ENCODE measurements around the gene NCOR2. TPM values are rescaled to one million over a fixed set of nuclear protein-coding genes. Genes with fewer than 3 reads are reported as not detected.

The NCOR2 gene
- polyA plus RNA-seq, 1 donor: 74.0 TPM

DNA sequence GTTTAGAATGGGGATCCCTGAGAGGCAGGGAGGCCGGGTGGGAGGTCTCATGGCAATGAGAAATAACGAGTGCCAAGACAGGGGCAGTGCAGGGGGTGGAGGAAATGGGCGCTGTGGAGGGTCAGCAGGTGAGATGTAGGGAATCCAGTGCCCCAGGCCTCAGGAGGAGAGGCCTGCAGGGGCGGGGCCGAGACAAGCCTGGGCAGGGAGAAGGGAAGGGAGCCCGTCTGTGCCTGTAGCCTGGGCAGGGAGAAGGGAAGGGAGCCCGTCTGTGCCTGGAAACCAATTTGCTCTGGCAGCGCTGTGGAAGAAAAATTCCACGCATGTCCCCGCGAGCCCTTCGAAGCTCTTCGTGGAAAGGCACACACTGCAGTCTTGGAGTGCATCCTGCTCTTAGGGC lies 10.6 kb upstream of the NCOR2 start:
- no peak for DNase-seq

DNA sequence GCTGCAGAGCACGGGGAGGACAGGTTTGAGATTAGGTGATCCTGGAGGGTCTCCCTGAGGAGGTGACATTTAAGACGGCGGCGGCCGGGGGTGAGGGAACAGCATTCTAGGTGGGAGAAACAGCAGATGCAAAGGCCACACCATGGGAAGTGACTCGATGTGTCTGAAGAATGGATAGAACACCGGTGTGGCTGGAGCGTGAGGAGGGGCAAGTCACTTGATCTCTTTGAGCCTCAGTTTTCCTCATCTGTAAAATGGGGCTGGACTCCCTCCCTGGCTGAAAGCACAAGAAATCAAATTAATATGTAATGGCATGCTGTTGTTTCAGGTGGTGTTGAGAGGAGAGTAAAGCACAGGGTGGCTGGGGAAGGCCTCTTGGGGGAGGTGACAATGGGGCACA lies 10.0 kb upstream of the NCOR2 start:
- DNase-seq: no peak

DNA sequence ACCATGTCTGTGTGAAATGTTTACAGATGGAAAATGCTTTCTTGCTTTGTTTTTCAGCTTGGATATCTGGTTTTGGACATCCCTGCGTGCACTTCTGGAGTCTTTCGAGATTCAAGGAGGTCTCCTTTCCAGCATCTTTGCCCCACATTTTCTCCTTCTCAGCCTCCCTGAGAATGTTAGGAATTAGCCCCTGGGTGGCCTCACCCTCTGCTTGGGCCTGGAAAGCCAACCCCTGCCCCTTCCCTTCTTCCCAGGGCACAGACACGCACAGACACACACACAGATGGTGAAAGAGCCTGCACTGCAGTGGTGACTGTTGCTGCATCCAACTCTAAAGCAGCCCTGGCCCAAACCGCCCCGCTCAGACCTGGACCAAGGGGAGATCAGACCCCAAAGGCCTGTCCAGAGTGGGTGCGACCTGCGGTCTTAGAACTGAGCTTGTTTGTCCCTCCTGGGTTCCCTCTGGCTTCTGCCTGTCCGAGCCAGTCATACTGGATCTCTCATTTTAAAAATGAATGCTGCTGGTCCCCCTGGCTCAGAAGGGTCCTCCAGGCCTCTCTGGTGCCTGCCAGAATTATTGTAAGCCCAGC lies 8.7 kb upstream of the NCOR2 start:
- no peak for DNase-seq

DNA sequence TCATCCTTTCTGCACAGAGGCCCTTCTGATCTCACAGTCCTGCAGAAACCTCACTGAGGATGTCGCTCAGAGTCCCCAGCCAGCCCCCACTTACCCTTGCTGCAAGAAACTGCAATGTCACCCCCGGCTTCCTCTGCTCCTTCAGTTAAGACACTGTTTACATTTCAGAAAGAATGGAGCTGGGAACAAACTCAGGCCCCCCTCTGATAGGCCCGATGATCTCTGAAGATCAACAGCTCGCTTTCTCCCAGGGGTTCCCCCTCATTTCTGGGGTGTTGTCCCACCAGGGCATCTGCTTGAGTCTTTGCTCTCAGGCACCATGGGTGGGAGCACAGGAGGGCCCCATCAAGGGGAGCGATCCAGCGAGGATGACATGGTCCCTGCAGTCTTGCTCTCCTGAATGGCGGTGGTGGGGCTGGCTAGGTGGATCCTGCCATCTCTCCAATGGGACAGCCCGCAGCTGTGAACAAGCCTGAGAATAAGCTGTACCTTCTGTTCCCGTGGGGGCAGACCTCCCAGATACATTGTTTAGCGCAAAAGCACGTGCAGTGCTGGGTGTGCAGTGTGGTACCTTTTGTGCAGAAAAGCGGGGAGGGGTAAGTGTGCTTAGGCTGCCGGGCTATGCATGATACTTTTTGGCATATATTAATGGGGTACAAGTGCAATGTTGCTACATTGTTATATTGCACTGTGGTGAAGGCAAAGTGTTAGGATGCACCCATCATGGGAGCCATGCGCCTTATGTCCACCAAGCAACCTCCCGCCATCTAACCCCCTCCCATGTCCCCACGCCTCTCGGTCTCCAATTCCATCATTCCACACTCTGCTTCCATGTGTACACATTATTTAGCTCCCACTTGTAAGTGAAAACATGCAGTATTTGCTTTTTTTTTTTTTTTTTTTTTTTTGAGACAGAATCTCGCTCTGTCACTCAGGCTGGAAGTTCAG lies 6.7 kb upstream of the NCOR2 start:
- DNase-seq: no peak

DNA sequence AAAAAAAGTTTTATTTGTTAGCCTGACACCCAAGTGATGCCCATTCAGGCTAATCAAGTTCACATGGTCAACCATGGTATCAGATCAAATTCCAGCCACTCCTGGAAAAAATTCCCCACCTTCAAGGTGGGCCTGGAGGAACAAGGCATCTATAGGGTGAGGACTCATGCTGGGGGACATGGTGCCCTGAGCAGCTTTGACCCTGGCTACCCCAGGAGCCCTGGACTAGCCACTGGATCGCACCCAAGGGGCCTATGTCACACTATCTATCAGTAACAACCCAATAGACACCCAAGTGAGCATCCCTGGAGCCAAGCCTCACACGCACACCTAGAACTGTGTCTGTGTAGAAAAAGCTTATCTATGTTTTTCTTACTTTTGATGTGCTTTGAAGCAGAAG lies 4.1 kb upstream of the NCOR2 start:
- DNase-seq: no peak

DNA sequence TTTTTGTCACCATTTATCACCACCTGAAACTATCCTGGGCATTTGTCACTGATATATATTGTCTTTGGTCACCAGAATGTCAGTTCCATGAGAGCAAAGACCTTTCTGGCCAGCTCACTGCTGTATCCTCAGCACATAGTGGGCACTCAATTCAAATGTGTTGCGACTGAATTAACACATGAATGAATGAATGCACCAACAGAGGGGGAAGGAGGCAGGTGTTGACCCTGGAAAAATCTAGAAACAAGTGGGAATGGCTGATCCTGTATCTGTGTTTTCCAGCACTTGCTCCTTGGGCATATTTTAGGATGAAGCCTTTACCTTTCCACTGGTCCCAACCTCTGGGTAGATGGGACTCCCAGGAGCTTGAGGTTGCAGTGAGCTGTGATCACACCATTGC lies 3.4 kb upstream of the NCOR2 start:
- no peak for DNase-seq

DNA sequence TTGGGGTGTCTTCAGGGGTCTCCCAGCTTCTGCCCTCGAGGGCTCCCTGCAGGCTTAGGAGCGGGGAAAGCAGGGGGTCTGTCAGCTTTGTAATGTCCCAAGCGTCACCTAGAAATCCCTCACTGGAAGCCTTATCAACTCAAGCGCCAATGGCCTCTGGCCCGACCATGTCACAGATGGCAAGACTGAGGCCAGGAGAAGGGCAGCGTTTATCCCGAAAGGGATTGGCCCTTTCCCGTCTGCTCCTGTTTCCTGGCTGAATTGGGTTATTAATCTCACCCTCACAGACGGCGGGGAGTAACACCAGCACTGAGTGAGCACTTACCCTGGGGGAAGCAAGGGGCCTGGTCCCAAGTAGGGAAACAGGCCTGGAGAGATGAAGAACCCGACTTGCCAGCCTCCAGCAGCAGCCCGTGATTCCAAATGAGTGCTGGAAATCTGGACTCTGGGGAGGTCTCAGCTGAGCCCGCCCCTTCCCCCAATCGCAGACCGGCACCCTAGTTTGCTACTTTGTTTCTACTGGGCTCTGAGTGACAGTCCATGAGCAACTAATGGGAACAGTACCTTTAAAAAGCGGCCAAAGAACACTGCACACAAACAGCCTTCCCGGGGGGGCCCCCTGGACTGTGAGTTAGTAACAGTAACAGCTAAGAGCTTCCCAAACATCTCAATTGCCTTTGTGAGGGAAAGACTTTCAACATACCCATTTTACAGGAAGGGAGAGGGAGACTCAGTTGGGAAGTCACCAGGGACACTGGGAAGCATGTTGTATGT lies 2.1 kb upstream of the NCOR2 start:
- DNase-seq: no peak

DNA sequence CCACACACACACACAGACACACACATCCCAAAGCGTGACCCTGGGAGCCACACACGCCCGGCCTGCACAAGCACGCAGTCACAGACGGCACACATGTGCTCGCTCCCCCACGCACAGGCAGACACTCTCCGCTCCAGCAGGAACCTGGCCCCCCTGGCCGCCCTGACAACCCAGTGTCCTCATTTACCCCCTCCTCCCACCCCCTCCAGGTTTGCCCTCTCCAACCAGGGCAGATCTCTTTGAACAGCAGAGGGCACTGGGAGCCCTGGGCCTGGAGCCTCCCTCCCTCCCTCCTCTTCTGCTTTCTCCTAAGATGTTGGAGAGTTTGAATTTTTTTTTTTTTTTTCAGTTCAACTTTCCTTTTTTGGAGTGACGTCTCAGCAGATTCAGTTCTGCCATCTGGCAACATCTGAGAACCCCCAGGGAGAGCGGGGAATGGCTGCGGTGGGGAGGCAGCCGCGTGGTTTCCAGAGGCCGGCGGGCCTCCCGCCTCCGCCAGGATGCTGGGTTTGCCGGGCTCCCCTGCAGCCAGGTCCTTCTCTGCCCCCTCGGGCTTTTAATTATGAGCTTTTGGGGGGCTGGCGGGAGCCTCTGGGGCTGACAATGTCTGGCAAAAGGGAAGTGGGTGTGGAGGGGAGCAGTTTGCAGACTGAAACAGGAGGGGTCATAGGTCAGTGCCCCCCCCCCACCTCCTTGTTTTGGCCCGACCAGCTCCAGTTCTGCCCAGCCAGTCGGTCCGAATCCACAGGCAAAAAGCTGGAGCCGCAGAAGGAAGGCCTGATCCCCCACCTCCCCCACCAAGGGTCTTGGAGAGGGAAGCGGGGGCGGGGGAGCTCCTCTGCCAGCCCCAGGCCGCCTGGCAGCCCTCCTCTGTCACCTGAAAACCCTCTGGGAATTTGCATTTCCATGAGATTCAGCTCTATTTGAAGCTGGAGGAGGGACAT lies 1.3 kb upstream of the NCOR2 start:
- DNase-seq: no peak

DNA sequence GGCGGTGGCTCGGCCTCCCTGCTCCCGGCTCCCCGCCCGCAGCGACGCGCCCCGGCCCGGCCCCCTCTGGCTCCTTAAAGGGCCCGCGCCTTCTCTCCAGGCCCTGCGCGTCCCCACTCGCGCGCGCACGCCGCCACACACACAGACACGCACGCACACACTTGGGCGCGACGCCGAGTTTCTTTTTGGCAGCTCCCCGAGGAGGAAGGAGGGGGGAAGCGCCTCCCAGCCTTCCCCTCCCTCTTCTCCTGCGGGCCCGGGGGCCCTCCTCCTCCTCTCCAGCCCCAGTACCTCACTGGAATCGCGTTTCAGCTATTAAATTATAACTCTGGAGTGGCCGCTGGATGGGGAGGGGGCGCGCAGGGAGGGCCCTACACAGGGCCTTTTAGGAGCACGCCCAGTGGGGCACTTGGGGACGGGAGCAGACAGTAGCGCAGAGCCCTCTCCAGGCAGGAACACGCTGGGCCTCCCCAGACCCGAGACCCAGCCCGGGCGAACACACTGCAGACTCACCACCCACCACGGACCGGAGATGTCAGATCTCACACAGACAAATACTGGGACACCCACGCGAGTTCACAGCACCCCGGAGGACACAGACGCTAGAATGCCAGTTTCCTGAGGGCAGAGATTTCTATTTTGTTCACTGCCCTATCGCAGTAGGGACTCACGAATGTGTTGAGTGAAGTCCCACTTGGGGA lies 411 bp upstream of the NCOR2 start:
- DNase-seq: peak; percentile 88

DNA sequence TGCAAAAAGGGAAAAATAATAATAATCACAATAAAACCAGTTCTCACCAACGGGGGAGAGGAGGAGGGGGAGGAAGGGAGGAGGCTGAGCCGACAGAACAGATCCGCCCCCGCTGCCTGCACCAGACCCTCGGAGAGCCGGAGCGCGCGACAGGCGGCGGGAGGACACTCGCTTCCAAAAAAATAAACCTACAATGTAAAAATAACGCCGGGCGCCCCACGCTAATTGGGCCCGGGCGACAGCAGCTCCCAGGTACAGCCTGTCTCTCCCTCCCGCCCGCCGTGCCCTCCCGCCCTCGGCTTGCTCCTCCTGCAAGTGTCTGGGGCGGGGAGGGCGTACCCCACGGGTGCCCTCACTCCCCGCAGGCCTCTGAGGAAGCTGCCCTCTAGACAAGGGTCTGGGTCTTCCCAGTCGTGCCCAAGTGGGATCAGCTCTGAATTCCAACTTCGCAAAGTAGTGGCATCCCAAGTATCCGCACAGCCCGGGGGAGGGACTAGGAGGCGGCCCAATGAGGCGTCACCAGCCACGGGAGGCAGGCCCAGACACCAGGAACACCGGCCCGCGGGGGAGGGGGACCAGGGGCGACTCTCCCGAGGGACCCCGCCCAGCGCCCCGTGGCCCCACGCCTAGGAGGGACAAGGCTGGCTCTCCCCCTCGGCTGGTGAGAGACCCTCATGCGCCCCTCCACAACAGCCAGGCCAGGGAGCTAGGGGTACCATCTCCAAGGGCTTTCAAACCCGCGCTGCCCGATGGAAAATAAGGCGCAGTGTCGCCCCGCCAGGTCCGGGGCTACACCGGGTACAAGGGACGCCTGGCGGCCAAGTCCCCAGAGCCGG lies 1.0 kb downstream of the NCOR2 start:
- peak; percentile 83 for DNase-seq

DNA sequence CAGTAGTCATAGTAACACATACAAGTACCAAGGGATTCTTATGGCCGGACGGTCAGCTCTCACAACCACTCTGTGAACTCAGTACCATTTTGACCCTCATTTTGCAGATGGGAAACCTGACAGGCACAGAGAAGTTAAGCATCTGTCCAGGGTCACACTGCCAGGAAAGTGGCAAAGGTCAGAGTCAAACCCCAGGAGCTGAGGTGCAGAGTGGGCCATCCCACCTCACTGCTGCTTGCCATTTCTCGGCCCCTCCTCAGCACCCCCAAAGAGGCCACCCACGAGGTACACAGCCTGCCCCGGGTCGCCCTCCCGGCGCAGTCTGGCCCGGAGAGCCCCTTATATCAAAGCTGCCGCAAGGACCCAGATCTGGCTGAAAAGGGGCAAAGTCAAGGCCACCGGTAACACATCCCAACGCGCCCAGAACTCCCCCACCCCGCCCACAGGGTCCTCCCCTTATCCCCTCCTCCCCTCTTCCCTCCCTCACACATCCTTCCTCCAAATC lies 1.7 kb downstream of the NCOR2 start:
- DNase-seq: no peak

DNA sequence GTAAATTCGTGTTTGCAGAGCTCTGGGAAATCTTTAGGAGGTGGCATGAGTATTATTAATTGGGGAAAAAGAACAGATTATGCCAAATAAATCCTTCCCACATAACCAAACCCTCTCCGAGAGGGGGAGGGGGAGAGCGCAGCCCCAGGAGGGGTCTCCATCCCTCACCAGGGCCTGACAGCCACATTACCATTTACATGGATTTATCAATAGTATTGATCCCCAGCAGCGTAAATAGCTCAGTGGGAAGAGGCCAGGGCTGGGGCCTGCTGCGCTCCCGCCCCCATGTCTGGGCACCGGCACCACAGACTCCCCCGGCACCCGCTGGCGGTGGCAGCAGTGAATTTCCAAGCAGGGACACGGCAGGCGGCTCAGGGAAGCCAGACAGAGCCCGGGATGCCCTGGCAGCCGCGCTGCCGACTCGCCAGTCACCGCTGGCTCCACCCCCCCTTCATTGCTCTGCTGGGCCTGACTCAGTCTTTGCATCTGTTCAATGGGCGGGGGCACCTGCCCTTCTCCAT lies 2.4 kb downstream of the NCOR2 start:
- DNase-seq: no peak

DNA sequence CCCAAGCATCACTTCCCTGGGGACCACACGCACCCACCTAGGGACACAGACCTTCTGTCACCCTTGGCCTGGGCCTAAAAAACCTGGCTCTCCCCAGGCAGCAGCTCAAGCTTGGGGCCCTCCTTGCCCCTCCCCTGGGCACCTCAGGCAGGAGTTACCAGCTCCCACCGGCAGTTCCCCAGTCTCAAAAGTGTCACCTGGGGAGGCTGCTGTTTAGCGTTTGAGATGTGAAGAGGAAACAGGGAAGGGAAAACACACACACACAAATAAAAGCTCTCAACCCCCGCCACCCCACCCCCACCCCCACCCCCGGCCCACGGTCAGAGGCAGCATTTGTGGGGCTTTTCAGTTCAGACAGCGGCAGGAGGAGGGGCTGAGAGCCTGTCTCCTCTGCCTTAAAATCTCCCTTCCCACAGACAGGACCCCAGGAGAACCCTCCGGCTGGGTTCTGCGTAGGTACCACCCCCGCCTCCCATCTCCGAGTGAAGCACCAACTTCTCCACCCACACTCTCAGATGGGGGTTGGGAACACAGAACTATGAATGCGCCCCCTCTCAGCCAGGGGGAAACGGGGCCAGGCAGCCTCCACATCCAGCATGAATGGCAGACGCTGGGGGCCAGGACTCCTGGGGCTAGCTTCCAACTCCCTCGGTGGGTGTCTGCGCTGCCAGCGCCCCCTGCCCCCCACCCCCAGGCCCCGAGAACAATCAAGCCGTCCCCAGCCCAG lies 3.0 kb downstream of the NCOR2 start:
- DNase-seq: no peak

DNA sequence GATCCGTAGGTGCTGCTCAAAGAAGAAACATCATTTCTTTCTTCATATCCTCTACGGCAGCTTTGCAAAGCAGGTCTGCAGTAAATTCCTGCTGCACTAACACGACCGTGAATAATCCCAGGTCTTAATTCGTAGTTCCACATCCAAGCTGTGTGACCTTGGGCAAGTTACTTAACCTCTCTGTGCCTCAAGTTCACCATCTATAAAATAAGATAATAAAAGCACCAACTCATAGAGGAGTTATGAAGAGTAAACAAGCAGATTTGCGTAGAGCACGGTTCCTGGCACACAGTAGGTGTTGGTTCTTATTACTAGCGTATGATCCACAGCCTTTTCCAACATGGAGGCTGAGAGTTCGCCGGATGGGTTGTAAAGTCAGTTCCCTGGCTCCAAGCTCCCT lies 3.6 kb downstream of the NCOR2 start:
- DNase-seq: no peak

DNA sequence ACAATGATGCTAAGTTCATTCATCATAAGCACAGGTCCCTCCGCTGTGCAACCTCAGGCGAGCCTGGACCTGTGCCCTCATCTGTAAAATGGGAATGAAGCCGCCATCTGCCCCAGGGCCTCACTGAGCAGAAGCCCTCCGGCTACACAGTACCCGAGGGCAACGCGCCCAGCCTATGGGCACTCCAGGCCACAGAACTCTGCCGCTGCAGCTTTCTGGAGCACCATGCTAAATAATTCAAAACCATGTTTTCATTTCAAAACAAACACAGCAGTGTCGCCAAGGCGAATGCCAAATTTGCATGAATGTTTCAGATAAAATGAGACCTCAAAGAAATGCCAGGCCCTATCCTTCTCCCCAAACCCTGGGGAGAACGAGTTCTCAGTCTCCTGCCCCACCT lies 4.0 kb downstream of the NCOR2 start:
- DNase-seq: no peak

DNA sequence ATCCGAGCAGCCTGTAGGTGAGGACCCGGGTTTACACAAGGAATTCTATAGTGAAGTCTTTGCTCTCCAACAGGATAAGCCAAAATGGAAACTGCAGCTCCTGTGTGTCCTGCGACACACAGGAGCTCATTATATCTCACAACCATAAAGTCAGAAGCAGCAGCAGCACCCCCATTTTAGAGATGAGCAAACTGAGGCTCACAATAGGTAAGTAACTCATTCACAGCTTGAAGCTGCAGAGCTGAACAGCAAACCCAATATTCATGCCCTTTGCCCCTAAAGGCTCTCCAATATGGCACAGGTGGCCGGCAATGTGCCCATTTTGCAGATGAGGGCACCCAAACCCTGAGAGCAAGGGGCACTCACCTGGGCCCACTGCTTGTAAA lies 4.6 kb downstream of the NCOR2 start:
- DNase-seq: no peak

DNA sequence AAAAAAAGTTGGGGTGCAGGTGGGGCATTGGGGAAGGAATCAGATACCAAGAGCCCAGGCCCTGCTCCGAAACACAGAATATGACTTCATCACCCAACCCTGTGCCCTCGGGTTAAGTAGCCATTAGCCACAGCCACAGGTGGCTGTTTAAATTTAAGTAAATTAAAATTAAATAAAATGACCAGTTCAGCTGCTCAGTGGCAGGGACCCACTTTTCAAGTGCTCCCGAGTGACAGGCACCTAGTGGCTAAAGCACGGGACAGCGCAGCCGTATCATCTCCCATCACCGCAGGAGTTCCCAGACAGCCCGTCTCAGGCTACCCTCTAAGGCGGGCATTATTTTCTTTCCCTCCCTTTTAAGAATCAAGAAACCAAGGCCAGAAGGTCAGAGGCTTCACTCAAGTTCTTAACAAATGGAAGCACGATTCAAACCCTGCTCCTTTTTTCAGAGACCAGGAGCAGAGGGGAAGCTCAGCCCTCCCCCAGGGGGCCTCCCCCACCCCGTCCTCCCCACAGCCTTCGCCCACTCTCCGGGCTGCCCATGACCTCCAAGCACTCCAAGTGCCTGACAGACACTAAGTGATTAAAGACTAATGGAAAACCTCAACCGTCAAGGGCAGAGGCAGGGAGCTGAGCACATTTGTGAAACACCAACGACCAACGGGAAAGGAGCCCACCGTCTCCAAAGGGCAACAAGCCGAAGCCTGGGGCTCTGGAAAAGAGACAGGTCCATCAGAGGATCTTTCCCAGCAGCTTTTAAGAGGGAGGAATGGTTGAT lies 5.2 kb downstream of the NCOR2 start:
- no peak for DNase-seq

DNA sequence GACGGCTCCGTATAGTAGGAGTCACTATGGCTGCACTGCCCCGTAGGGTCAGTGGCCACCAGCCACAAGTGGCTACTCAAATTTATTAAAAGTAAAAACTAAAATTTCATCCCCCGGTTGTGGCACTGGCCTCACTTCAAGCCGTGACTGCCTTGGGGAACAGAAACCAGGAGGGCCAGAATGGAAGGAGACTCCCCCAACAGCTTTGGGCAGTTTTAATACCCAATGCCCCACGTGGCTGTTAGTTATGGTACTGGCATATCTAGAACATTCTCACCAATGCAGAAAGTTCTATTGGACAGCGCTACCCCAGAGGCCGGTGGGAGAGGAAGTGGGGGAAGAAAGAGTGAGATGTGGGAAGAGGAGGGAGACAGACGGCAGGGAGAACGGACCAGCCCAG lies 6.2 kb downstream of the NCOR2 start:
- DNase-seq: no peak

Data from left kidney (tissue), 2 donors.